ENCODE data around the gene COL1A1.

GRCh38 chr17:50209472-50210239, 8.2 kb upstream of the COL1A1 start:
- TF ChIP-seq POLR2A (IDR thresholded peaks at IDR 0.05) (peak in 1 of 3 donors; percentile 23), CTCF (IDR thresholded peaks at IDR 0.05) (no peak)

All from body of pancreas (tissue), 4 donors.